Measurements from ENCODE around the gene FAM174C.
"Not testable (repeated sequence)": the region's sequence is repeated elsewhere in the genome, so short reads cannot be mapped to it uniquely, and the experiment has no call there.

GRCh38 chr19:1246265-1247087 lies 28.9 kb upstream of the FAM174C start:
- TF ChIP-seq ZNF10 (tag by site-specific recombination; IDR thresholded peaks at IDR 0.05); ZNF121 (tag by site-specific recombination; IDR thresholded peaks at IDR 0.05); ZNF335 (tag by site-specific recombination; conservative IDR thresholded peaks at IDR 0.05); ZNF302 (tag by site-specific recombination; IDR thresholded peaks at IDR 0.05; ENCODE audit: low read depth); ZNF704 (tag by site-specific recombination; IDR thresholded peaks at IDR 0.05); ZNF23 (tag by site-specific recombination; IDR thresholded peaks at IDR 0.05; ENCODE audit: borderline replicate concordance); ZNF239 (tag by site-specific recombination; IDR thresholded peaks at IDR 0.05); ZNF629 (tag by site-specific recombination; IDR thresholded peaks at IDR 0.05); ZNF274 (IDR thresholded peaks at IDR 0.05; ENCODE audit: low read length); ZNF274 (tag by site-specific recombination; IDR thresholded peaks at IDR 0.05; ENCODE audit: borderline replicate concordance); MEIS1 (CRISPR knock-in tag; IDR thresholded peaks at IDR 0.05; ENCODE audit: borderline replicate concordance); IKZF3 (tag by site-specific recombination; IDR thresholded peaks at IDR 0.05): not testable (repeated sequence)
- peak; percentile 92 for TF ChIP-seq ZNF600 (tag by site-specific recombination; IDR thresholded peaks at IDR 0.05)
